ENCODE measurements around the gene TET3. TPM values are rescaled to one million over a fixed set of nuclear protein-coding genes. Genes with fewer than 3 reads are reported as not detected.

The TET3 gene
- total RNA-seq, 4 donors from 2014 or later, result 18.2 to 38.7 (median 27.0) TPM

- TF ChIP-seq CTCF (IDR thresholded peaks at IDR 0.05) (no peak), POLR2A (IDR thresholded peaks at IDR 0.05) (no peak)
- no peaks in the 10 kb centered on the region for H3K27me3 ChIP-seq
- H3K9me3 ChIP-seq, result no peaks in the 10 kb centered on the region
- no peaks in the 10 kb centered on the region for H3K36me3 ChIP-seq
- no peak overlapping the region for H3K27ac ChIP-seq
- no peak overlapping the region for H3K4me3 ChIP-seq
- H3K4me1 ChIP-seq, result peaks cover 0 to 23% (median 18%) of the 10 kb centered on the region in 4 donors
- no peak for DNase-seq
Measured at GRCh38 chr2:73972846-73973245, 11.9 kb upstream of the TET3 start.

GRCh38 chr2:73975731-73976130, 9.0 kb upstream of the TET3 start:
- no peaks in the 10 kb centered on the region for H3K9me3 ChIP-seq
- H3K4me1 ChIP-seq, result peaks cover 0 to 26% (median 15%) of the 10 kb centered on the region in 4 donors
- H3K36me3 ChIP-seq, result no peaks in the 10 kb centered on the region
- TF ChIP-seq POLR2A (IDR thresholded peaks at IDR 0.05) (no peak), CTCF (IDR thresholded peaks at IDR 0.05) (no peak)
- no peaks in the 10 kb centered on the region for H3K27me3 ChIP-seq
- no peak overlapping the region for H3K27ac ChIP-seq
- H3K4me3 ChIP-seq, result no peak overlapping the region
- no peak for DNase-seq

GRCh38 chr2:73976803-73977202, 7.9 kb upstream of the TET3 start:
- no peak overlapping the region for H3K27ac ChIP-seq
- H3K9me3 ChIP-seq, result no peaks in the 10 kb centered on the region
- H3K4me1 ChIP-seq, result peaks cover 0 to 26% (median 9%) of the 10 kb centered on the region in 4 donors
- TF ChIP-seq CTCF (IDR thresholded peaks at IDR 0.05), result no peak
- no peak for TF ChIP-seq POLR2A (IDR thresholded peaks at IDR 0.05)
- H3K36me3 ChIP-seq, result no peaks in the 10 kb centered on the region
- no peaks in the 10 kb centered on the region for H3K27me3 ChIP-seq
- no peak for DNase-seq
- H3K4me3 ChIP-seq, result no peak overlapping the region

GRCh38 chr2:73977466-73977865, 7.2 kb upstream of the TET3 start:
- Histone ChIP-seq H3K4me1 (peaks cover 0 to 29% (median 6%) of the 10 kb centered on the region in 4 donors), H3K9me3 (no peaks in the 10 kb centered on the region), H3K27ac (no peak overlapping the region), H3K36me3 (no peaks in the 10 kb centered on the region), H3K27me3 (no peaks in the 10 kb centered on the region), H3K4me3 (no peak overlapping the region)
- TF ChIP-seq POLR2A (IDR thresholded peaks at IDR 0.05), result no peak
- DNase-seq, result no peak

GRCh38 chr2:73979021-73979420, 5.7 kb upstream of the TET3 start:
- peaks cover 0 to 41% (median 12%) of the 10 kb centered on the region in 4 donors for H3K4me1 ChIP-seq
- no peak for DNase-seq

GRCh38 chr2:73979686-73980085, 5.0 kb upstream of the TET3 start:
- peaks cover 0 to 44% (median 16%) of the 10 kb centered on the region in 4 donors for H3K4me1 ChIP-seq
- TF ChIP-seq POLR2A (IDR thresholded peaks at IDR 0.05) (no peak), CTCF (IDR thresholded peaks at IDR 0.05) (no peak)
- H3K9me3 ChIP-seq, result no peaks in the 10 kb centered on the region
- H3K27me3 ChIP-seq, result no peaks in the 10 kb centered on the region
- H3K36me3 ChIP-seq, result no peaks in the 10 kb centered on the region
- DNase-seq, result no peak
- no peak overlapping the region for H3K4me3 ChIP-seq
- H3K27ac ChIP-seq, result peak overlapping the region in 1 of 4 donors; percentile 8

More at GRCh38 chr2:73979021-73979420, 5.7 kb upstream of the TET3 start:
- Histone ChIP-seq H3K27ac (no peak overlapping the region), H3K4me3 (no peak overlapping the region), H3K27me3 (no peaks in the 10 kb centered on the region), H3K9me3 (no peaks in the 10 kb centered on the region), H3K36me3 (no peaks in the 10 kb centered on the region)
- no peak for TF ChIP-seq CTCF (IDR thresholded peaks at IDR 0.05)
- no peak for TF ChIP-seq POLR2A (IDR thresholded peaks at IDR 0.05)
